ENCODE measurements around the gene VAMP5. TPM values are rescaled to one million over a fixed set of nuclear protein-coding genes. Genes with fewer than 3 reads are reported as not detected.

VAMP5 gene
- total and polyA plus RNA-seq, 9 of the 15 experiments (the other 6 are each of a cell fraction or from before 2014, with no cell fraction given): 0.54 to 1.9 (median 1.5) TPM; not detected in 2

GRCh38 chr2:85595301-85596025 is 11.2 kb downstream of the VAMP5 start, which contains the start of gene RNF181 (continued):
- TF ChIP-seq KAT7 (CRISPR knock-in tag; IDR thresholded peaks at IDR 0.05; ENCODE audit: borderline replicate concordance): no peak
- TF ChIP-seq ZNF830 (CRISPR knock-in tag; IDR thresholded peaks at IDR 0.05): no peak
- no peak for TF ChIP-seq FOXJ2 (tag; IDR thresholded peaks at IDR 0.05)
- no peak for TF ChIP-seq ZFPM2 (CRISPR knock-in tag; IDR thresholded peaks at IDR 0.05)
- no peak for TF ChIP-seq TCFL5 (CRISPR knock-in tag; conservative IDR thresholded peaks at IDR 0.05)
- TF ChIP-seq ILK (tag; IDR thresholded peaks at IDR 0.05; ENCODE audit: borderline replicate concordance, low read depth): no peak
- TF ChIP-seq JUND (IDR thresholded peaks at IDR 0.05; ENCODE audit: borderline replicate concordance, low read depth, low read length): no peak
- no peak; the same call in 2 of the 3 replicates for TF ChIP-seq JUND (tag; IDR thresholded peaks at IDR 0.05; ENCODE audit: borderline replicate concordance, low read depth, low read length)
- no peak for TF ChIP-seq TAF15 (IDR thresholded peaks at IDR 0.05; ENCODE audit: low read depth, low read length)
- TF ChIP-seq SRSF3 (IDR thresholded peaks at IDR 0.05; ENCODE audit: insufficient read depth, low read length): no peak
- peak; percentile 82 for TF ChIP-seq CREM (IDR thresholded peaks at IDR 0.05; ENCODE audit: low read depth)
- peak; percentile 62; the same call in 1 of the 2 replicates for TF ChIP-seq ETS1 (conservative IDR thresholded peaks at IDR 0.05; ENCODE audit: control insufficient read depth, low read depth, low read length)
- no peak for TF ChIP-seq ZNF212 (CRISPR knock-in tag; IDR thresholded peaks at IDR 0.05)
- TF ChIP-seq BCL6 (CRISPR knock-in tag; IDR thresholded peaks at IDR 0.05): no peak
- no peak for TF ChIP-seq MAFG (tag; conservative IDR thresholded peaks at IDR 0.05)
- TF ChIP-seq RBM17 (IDR thresholded peaks at IDR 0.05; ENCODE audit: borderline replicate concordance, low read depth, low read length): no peak
- TF ChIP-seq SP2 (IDR thresholded peaks at IDR 0.05; ENCODE audit: extremely low read depth, low read depth, low read length, poor library complexity, severe bottlenecking): peak; percentile 56
- no peak; a peak in 1 of 4 replicates for TF ChIP-seq ETV6 (IDR thresholded peaks at IDR 0.05; ENCODE audit: borderline replicate concordance in 1 of 2, low read depth in 2 of 2, low read length in 1 of 2)
- TF ChIP-seq ETV6 (CRISPR knock-in tag; IDR thresholded peaks at IDR 0.05; ENCODE audit: borderline replicate concordance): no peak
- TF ChIP-seq ZNF232 (CRISPR knock-in tag; IDR thresholded peaks at IDR 0.05): no peak
- TF ChIP-seq BCLAF1 (IDR thresholded peaks at IDR 0.05; ENCODE audit: borderline replicate concordance in 1 of 2, control insufficient read depth in 1 of 2, low read depth in 2 of 2, low read length in 1 of 2): no peak
- TF ChIP-seq XRCC4 (IDR thresholded peaks at IDR 0.05; ENCODE audit: extremely low read depth, insufficient read depth, insufficient read length): no peak
- TF ChIP-seq USF2 (CRISPR knock-in tag; IDR thresholded peaks at IDR 0.05): peak; percentile 91

Data from K562 (cell line).